ENCODE measurements around the gene NHSL2. TPM values are rescaled to one million over a fixed set of nuclear protein-coding genes. Genes with fewer than 3 reads are reported as not detected.

Gene NHSL2
- total and polyA plus RNA-seq, 8 donors = under 0.01 to 6.4 (median 1.7) TPM

GRCh38 chrX:72083291-72083690 lies 172.6 kb downstream of the NHSL2 start:
- no peak for TF ChIP-seq EP300 (IDR thresholded peaks at IDR 0.05)
- no peak for TF ChIP-seq POLR2A (IDR thresholded peaks at IDR 0.05)
- TF ChIP-seq POLR2AphosphoS5 (IDR thresholded peaks at IDR 0.05) = no peak
- TF ChIP-seq, protein P1, sequence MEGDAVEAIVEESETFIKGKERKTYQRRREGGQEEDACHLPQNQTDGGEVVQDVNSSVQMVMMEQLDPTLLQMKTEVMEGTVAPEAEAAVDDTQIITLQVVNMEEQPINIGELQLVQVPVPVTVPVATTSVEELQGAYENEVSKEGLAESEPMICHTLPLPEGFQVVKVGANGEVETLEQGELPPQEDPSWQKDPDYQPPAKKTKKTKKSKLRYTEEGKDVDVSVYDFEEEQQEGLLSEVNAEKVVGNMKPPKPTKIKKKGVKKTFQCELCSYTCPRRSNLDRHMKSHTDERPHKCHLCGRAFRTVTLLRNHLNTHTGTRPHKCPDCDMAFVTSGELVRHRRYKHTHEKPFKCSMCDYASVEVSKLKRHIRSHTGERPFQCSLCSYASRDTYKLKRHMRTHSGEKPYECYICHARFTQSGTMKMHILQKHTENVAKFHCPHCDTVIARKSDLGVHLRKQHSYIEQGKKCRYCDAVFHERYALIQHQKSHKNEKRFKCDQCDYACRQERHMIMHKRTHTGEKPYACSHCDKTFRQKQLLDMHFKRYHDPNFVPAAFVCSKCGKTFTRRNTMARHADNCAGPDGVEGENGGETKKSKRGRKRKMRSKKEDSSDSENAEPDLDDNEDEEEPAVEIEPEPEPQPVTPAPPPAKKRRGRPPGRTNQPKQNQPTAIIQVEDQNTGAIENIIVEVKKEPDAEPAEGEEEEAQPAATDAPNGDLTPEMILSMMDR (IDR thresholded peaks at IDR 0.05) = no peak
- intact Hi-C loops (cut with DNase I; ENCODE audit: low total_unique reads) = no loop called here

GRCh38 chrX:72084114-72084513 lies 173.5 kb downstream of the NHSL2 start:
- TF ChIP-seq, protein P1 (IDR thresholded peaks at IDR 0.05) = no peak
- TF ChIP-seq POLR2AphosphoS5 (IDR thresholded peaks at IDR 0.05) = no peak
- TF ChIP-seq POLR2A (IDR thresholded peaks at IDR 0.05) = no peak
- no peak for TF ChIP-seq EP300 (IDR thresholded peaks at IDR 0.05)
- no peak for DNase-seq
- no peaks in the 10 kb centered on the region for H3K9me3 ChIP-seq
- H3K36me3 ChIP-seq = no peaks in the 10 kb centered on the region
- H3K4me1 ChIP-seq = no peaks in the 10 kb centered on the region
- H3K27me3 ChIP-seq = peaks cover 0 to 3% (median 0%) of the 10 kb centered on the region in 3 donors
- intact Hi-C loops (cut with DNase I; ENCODE audit: low total_unique reads) = no loop called here
- 71 to 100% (median 100%) methylated on average over 1 of the region's 1 CpG for WGBS, 5 donors
- H3K27ac ChIP-seq = no peak overlapping the region
- H3K4me3 ChIP-seq = no peak overlapping the region

More at GRCh38 chrX:72083291-72083690, 172.6 kb downstream of the NHSL2 start:
- no peaks in the 10 kb centered on the region for H3K4me1 ChIP-seq
- no peaks in the 10 kb centered on the region for H3K9me3 ChIP-seq
- DNase-seq = no peak
- WGBS, 5 donors = 82 to 100% (median 90%) methylated on average over 1 to 2 of the region's 2 CpGs
- H3K27me3 ChIP-seq = peaks cover 0 to 3% (median 0%) of the 10 kb centered on the region in 3 donors
- H3K36me3 ChIP-seq = no peaks in the 10 kb centered on the region
- H3K27ac ChIP-seq = no peak overlapping the region
- no peak overlapping the region for H3K4me3 ChIP-seq

DNA sequence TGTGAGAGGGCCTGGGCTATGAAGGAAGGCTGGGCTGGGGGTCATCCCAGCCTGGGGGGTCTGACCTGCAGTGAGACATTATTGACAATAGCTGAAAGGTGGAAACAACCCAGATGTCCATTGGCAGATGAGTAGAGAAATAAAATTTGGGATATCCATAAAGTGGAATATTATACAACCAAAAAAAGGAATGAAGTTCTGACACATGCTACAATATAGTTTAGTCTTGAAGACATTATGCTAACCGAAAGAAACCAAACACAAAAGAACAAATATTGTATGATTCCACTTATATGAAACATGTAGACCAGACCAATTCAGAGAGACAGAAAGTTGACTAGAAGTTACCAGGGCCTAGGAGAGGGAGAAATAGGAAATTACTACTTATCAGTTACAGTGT lies 176.3 kb downstream of the NHSL2 start:
- TF ChIP-seq EP300 (IDR thresholded peaks at IDR 0.05) = no peak
- no peak for TF ChIP-seq POLR2A (IDR thresholded peaks at IDR 0.05)
- no peak for TF ChIP-seq POLR2AphosphoS5 (IDR thresholded peaks at IDR 0.05)
- TF ChIP-seq, protein P1 (IDR thresholded peaks at IDR 0.05) = no peak
- no peaks in the 10 kb centered on the region for H3K36me3 ChIP-seq
- 87 to 100% (median 94%) methylated on average over 1 of the region's 1 CpG for WGBS, 5 donors
- no peak for DNase-seq
- no peaks in the 10 kb centered on the region for H3K9me3 ChIP-seq
- H3K4me3 ChIP-seq = no peak overlapping the region
- no peaks in the 10 kb centered on the region for H3K4me1 ChIP-seq
- intact Hi-C loops (cut with DNase I; ENCODE audit: low total_unique reads) = no loop called here
- no peak overlapping the region for H3K27ac ChIP-seq
- peaks cover 0 to 3% (median 0%) of the 10 kb centered on the region in 3 donors for H3K27me3 ChIP-seq

DNA sequence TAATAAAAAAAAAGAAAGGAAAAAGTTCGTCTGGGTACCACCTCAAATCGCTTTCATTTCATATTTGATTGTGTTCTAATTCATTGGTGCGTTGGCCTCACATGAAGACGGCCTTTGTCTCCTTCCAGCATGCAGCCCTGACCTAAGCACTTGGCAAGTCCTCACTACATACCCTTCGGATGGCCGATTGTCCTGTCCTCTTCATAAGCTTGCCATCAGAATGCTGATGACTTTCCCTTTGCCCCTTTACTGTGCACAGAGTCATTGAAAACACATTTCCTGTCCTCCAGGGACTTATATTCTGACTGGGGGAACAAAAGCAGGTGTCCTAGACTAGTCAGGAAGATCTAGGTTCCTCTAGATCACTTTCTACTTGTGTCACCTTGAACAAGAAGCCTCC lies 178.1 kb downstream of the NHSL2 start:
- H3K4me1 ChIP-seq = no peaks in the 10 kb centered on the region
- H3K27me3 ChIP-seq = no peaks in the 10 kb centered on the region
- H3K27ac ChIP-seq = no peak overlapping the region
- no peaks in the 10 kb centered on the region for H3K9me3 ChIP-seq
- 60 to 89% (median 69%) methylated on average over 6 of the region's 6 CpGs for whole genome bisulfite sequencing, 5 donors
- no peak overlapping the region for H3K4me3 ChIP-seq
- intact Hi-C loops (cut with DNase I; ENCODE audit: low total_unique reads) = no loop called here
- DNase-seq = no peak
- TF ChIP-seq POLR2AphosphoS5 (IDR thresholded peaks at IDR 0.05) (no peak), POLR2A (IDR thresholded peaks at IDR 0.05) (no peak), EP300 (IDR thresholded peaks at IDR 0.05) (no peak)
- TF ChIP-seq, protein P1 (IDR thresholded peaks at IDR 0.05) = no peak
- H3K36me3 ChIP-seq = no peaks in the 10 kb centered on the region
